LNCaP clone FGC (cell line): Measurements from ENCODE around the gene ZNF33B.

ENCODE experiments used
- DNase-seq: peaks from one replicate; pipeline ENCODE4 v3.0.0-alpha.2; 2011; ENCODE audit warnings: low read depth
- H3K4me3 ChIP-seq: 2 replicates; pipeline ENCODE4 v1.5.1; 2011; ENCODE audit warnings: mild to moderate bottlenecking, low read depth, low read length, control low read depth
- CTCF ChIP-seq: IDR thresholded peaks from 2 replicates; pipeline ENCODE4 v1.5.1; 2012; ENCODE audit warnings: mild to moderate bottlenecking; ENCODE audit not compliant: control insufficient read depth, insufficient read depth; ENCODE audit errors: extremely low read depth

The ZNF33B gene

GRCh38 chr10:42638821-42639270 lies 476 bp upstream of the ZNF33B start:
- no peak for TF ChIP-seq CTCF
- H3K4me3 ChIP-seq, result peak overlapping the region; percentile 69
- DNase-seq, result no peak

- DNase-seq, result no peak
- H3K4me3 ChIP-seq, result peak overlapping the region; percentile 69
- TF ChIP-seq CTCF, result no peak
Observed at GRCh38 chr10:42637648-42638054, 719 bp downstream of the ZNF33B start.

GRCh38 chr10:42637142-42637541 lies 1.2 kb downstream of the ZNF33B start:
- H3K4me3 ChIP-seq, result peak overlapping the region; percentile 69
- no peak for TF ChIP-seq CTCF
- DNase-seq, result no peak

- DNase-seq, result no peak
- H3K4me3 ChIP-seq, result no peak overlapping the region
- no peak for TF ChIP-seq CTCF
Observed at GRCh38 chr10:42635098-42635497, 3.3 kb downstream of the ZNF33B start.

- no peak overlapping the region for H3K4me3 ChIP-seq
- no peak for TF ChIP-seq CTCF
- no peak for DNase-seq
Observed at GRCh38 chr10:42632564-42632963, 5.8 kb downstream of the ZNF33B start.

- DNase-seq, result no peak
- no peak for TF ChIP-seq CTCF
- H3K4me3 ChIP-seq, result no peak overlapping the region
Observed at GRCh38 chr10:42630537-42631134, 7.7 kb downstream of the ZNF33B start.

GRCh38 chr10:42623929-42624328 lies 14.4 kb downstream of the ZNF33B start:
- no peak for DNase-seq
- no peak for TF ChIP-seq CTCF
- H3K4me3 ChIP-seq, result no peak overlapping the region
